K562 (cell line): ENCODE results near the gene POLR1B. TPM values are rescaled to one million over a fixed set of nuclear protein-coding genes. Genes with fewer than 3 reads are reported as not detected.

Source experiments
- CBX3 ChIP-seq, 2 experiments: IDR thresholded peaks; 1 replicate in 1 of 2; 2 replicates in 1 of 2; pipeline ENCODE4 v1.6.1; 2012; ENCODE audit warnings: inconsistent platforms in 2 of 2, low read length in 2 of 2, borderline replicate concordance in 1 of 2, control low read depth in 1 of 2
- CREM ChIP-seq: IDR thresholded peaks from 2 replicates; pipeline ENCODE4 v1.6.1; 2014; ENCODE audit warnings: antibody characterized with exemption, low read depth
- CUX1 ChIP-seq: fragments of 200-800 bp; sonication (Bioruptor generic); IDR thresholded peaks from 2 replicates; pipeline ENCODE4 v1.6.1; 2016; ENCODE audit warnings: missing genetic modification characterization, missing compliant biosample characterization
- ERF ChIP-seq: fragments of 450-650 bp; formaldehyde crosslinking; IDR thresholded peaks from 2 replicates; pipeline ENCODE4 v1.4.0; 2020; ENCODE audit warnings: mild to moderate bottlenecking, mixed read lengths
- MAZ ChIP-seq, 2 experiments: fragments of 450-650 bp in 1 of 2; sonication (generic) in 1 of 2; formaldehyde crosslinking; IDR thresholded peaks in 1 of 2; conservative IDR thresholded peaks in 1 of 2; 2 replicates each; pipeline versions ENCODE4 v1.4.0 to v1.5.0; 2020; ENCODE audit warnings: mild to moderate bottlenecking in 1 of 2, missing genetic modification reagents in 1 of 2
- MNT ChIP-seq, 2 experiments: fragments of 450-650 bp; conservative IDR thresholded peaks; 2 replicates each; pipeline ENCODE4 v1.6.1; 2017; ENCODE audit warnings: mild to moderate bottlenecking in 2 of 2, moderate library complexity in 2 of 2
- NFE2 ChIP-seq: IDR thresholded peaks from 2 replicates; pipeline ENCODE4 v1.6.1; 2014; ENCODE audit warnings: antibody characterized with exemption, low read depth
- RNF2 ChIP-seq: sonication (generic); IDR thresholded peaks from 2 replicates; pipeline ENCODE4 v1.6.1; 2016
- SMARCE1 ChIP-seq: fragments of 450-650 bp; IDR thresholded peaks from 2 replicates; pipeline ENCODE4 v1.7.1; 2016; ENCODE audit warnings: mild to moderate bottlenecking
- ZNF274 ChIP-seq: IDR thresholded peaks from 2 replicates; pipeline ENCODE4 v1.6.1; 2011; ENCODE audit warnings: low read depth, mild to moderate bottlenecking, low read length, moderate library complexity, borderline replicate concordance
- ZNF778 ChIP-seq: fragments of 450-650 bp; formaldehyde crosslinking; IDR thresholded peaks from 2 replicates; pipeline ENCODE4 v1.4.0; 2020; ENCODE audit warnings: mild to moderate bottlenecking, moderate library complexity
- polyA plus RNA-seq, 8 experiments: library from polyadenylated mRNA; depleted of rRNA in 4 of 8; stranded (reverse) in 5 of 8; unstranded in 3 of 8; fragments of >200 nt; fragmentation: Nextera tagmentation in 2 of 8; fragmentation: Illumina TruSeq in 1 of 8; extraction: Ambion mirVana in 2 of 8; extraction: Trizol in 1 of 8; gene quantifications; 2 replicates each; pipeline versions ENCODE4 v1.2.1 to v1.2.3, GENCODE V29; 2011 to 2014; ENCODE audit warnings: inconsistent platforms in 1 of 8, missing spikeins in 1 of 8
- total RNA-seq, 7 experiments: library from RNA; depleted of rRNA in 6 of 7; stranded (reverse); fragments of >200 nt in 6 of 7; fragmentation: Illumina TruSeq in 2 of 7; extraction: Trizol in 2 of 7; gene quantifications; 2 replicates each; pipeline versions ENCODE4 v1.2.1 to v1.2.3, GENCODE V29; 2011 to 2021; ENCODE audit warnings: low replicate concordance in 1 of 7
- TF ChIP-seq, protein P1 (sequence below): sonication (generic); formaldehyde crosslinking; IDR thresholded peaks from 2 replicates; pipeline ENCODE4 v1.8.1; 2023; ENCODE audit warnings: mild to moderate bottlenecking, missing genetic modification reagents, moderate library complexity
- TF ChIP-seq, protein P2 (sequence below): fragments of 450-650 bp; IDR thresholded peaks from one replicate; pipeline ENCODE4 v1.6.1; 2018; ENCODE audit warnings: mild to moderate bottlenecking, moderate library complexity; ENCODE audit not compliant: partially characterized antibody

The POLR1B gene
- total and polyA plus RNA-seq, 9 of the 15 experiments (the other 6 are each of a cell fraction or from before 2014, with no cell fraction given) = 19.8 to 55.1 (median 40.2) TPM

- TF ChIP-seq ZNF778 = no peak
- TF ChIP-seq, protein P1, sequence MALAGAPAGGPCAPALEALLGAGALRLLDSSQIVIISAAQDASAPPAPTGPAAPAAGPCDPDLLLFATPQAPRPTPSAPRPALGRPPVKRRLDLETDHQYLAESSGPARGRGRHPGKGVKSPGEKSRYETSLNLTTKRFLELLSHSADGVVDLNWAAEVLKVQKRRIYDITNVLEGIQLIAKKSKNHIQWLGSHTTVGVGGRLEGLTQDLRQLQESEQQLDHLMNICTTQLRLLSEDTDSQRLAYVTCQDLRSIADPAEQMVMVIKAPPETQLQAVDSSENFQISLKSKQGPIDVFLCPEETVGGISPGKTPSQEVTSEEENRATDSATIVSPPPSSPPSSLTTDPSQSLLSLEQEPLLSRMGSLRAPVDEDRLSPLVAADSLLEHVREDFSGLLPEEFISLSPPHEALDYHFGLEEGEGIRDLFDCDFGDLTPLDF (CRISPR knock-in tag) = peak; percentile 88
- TF ChIP-seq CREM = peak; percentile 94
- no peak; the same call in 1 of the 2 replicates for TF ChIP-seq RNF2
- TF ChIP-seq NFE2 = 0 out of 2 replicates have a peak, but pooled peaks have one; percentile 1
- TF ChIP-seq, protein P2, sequence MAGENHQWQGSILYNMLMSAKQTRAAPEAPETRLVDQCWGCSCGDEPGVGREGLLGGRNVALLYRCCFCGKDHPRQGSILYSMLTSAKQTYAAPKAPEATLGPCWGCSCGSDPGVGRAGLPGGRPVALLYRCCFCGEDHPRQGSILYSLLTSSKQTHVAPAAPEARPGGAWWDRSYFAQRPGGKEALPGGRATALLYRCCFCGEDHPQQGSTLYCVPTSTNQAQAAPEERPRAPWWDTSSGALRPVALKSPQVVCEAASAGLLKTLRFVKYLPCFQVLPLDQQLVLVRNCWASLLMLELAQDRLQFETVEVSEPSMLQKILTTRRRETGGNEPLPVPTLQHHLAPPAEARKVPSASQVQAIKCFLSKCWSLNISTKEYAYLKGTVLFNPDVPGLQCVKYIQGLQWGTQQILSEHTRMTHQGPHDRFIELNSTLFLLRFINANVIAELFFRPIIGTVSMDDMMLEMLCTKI = no peak
- peak; percentile 67 to 80 for TF ChIP-seq MNT (conservative IDR thresholded peaks at IDR 0.05)
- TF ChIP-seq CUX1 (CRISPR knock-in tag) = no peak
- 0 out of 4 replicates have a peak, but pooled peaks have one; percentile 55 to 58 for TF ChIP-seq MAZ (CRISPR knock-in tag; conservative IDR thresholded peaks at IDR 0.05 in 1 of 2, IDR thresholded peaks at IDR 0.05 in 1 of 2)
- no peak for TF ChIP-seq CBX3 (IDR thresholded peaks at IDR 0.05; ENCODE audit: borderline replicate concordance in 1 of 2, low read length in 2 of 2)
- no peak for TF ChIP-seq ERF
- no peak for TF ChIP-seq ZNF274
- 0 out of 2 replicates have a peak, but pooled peaks have one; percentile 23 for TF ChIP-seq SMARCE1
Observed at GRCh38 chr2:112584134-112584890, 42.0 kb downstream of the POLR1B start, which contains the start of gene CHCHD5 (continued).
